CD4-positive, CD25-positive, alpha-beta regulatory T cell (primary cell): ENCODE measurements around the gene FARP1. TPM values are rescaled to one million over a fixed set of nuclear protein-coding genes. Genes with fewer than 3 reads are reported as not detected.
A peak's percentile ranks its signal among the peaks of the same experiment; 100 is the strongest.

ENCODE experiments used
- ATAC-seq, 2 donors: fragments of 150-1000 bp; cut with Tn5 transposase; one replicate each; pipeline ENCODE4 v1.10.0; 2021; ENCODE audit warnings: low read depth in 2 of 2, moderate number of reproducible peaks in 2 of 2, moderate library complexity in 1 of 2
- DNase-seq, 3 donors: peaks; one replicate each; pipeline versions ENCODE4 v3.0.0 to v3.0.0-alpha.2; 2012 to 2022; ENCODE audit warnings: mixed read lengths in 1 of 3
- H3K27ac ChIP-seq: one replicate; pipeline ENCODE4 v1.7.0; 2013; ENCODE audit warnings: mild to moderate bottlenecking, low read length; ENCODE audit not compliant: insufficient read depth, poor library complexity, severe bottlenecking
- H3K27me3 ChIP-seq: one replicate; pipeline ENCODE4 v1.7.0; 2013; ENCODE audit warnings: low read length; ENCODE audit not compliant: control insufficient read depth, insufficient read depth
- H3K36me3 ChIP-seq: one replicate; pipeline ENCODE4 v1.7.0; 2013; ENCODE audit warnings: mild to moderate bottlenecking, low read length, moderate library complexity; ENCODE audit not compliant: control insufficient read depth, insufficient read depth
- H3K4me1 ChIP-seq: 2 replicates; pipeline ENCODE4 v1.7.0; 2013; ENCODE audit warnings: mild to moderate bottlenecking, low read length; ENCODE audit not compliant: insufficient read depth, control insufficient read depth, poor library complexity, severe bottlenecking
- H3K4me3 ChIP-seq: one replicate; pipeline ENCODE4 v1.7.0; 2013; ENCODE audit warnings: low read depth, mild to moderate bottlenecking, low read length, moderate library complexity
- H3K9me3 ChIP-seq, 2 experiments: 1 replicate in 1 of 2; 2 replicates in 1 of 2; pipeline ENCODE4 v1.7.0; 2013; ENCODE audit warnings: low read length in 2 of 2, mild to moderate bottlenecking in 1 of 2, moderate library complexity in 1 of 2; ENCODE audit not compliant: control insufficient read depth in 2 of 2
- H3K27ac Mint-ChIP-seq, 3 donors: one replicate each; pipeline ENCODE4 v1.8.0; 2020 to 2022; ENCODE audit warnings: mild to moderate bottlenecking in 3 of 3, mixed read lengths in 3 of 3, moderate library complexity in 2 of 3
- H3K27me3 Mint-ChIP-seq: one replicate; pipeline ENCODE4 v1.8.0; 2022; ENCODE audit warnings: mild to moderate bottlenecking, mixed read lengths
- H3K36me3 Mint-ChIP-seq: one replicate; pipeline ENCODE4 v1.8.0; 2020; ENCODE audit warnings: mixed read lengths
- H3K4me1 Mint-ChIP-seq, 4 donors: one replicate each; pipeline ENCODE4 v1.8.0; 2020 to 2022; ENCODE audit warnings: mixed read lengths in 4 of 4, mild to moderate bottlenecking in 1 of 4
- H3K4me3 Mint-ChIP-seq, 4 donors: one replicate each; pipeline ENCODE4 v1.8.0; 2020 to 2022; ENCODE audit warnings: mild to moderate bottlenecking in 4 of 4, mixed read lengths in 4 of 4, moderate library complexity in 3 of 4
- H3K9me3 Mint-ChIP-seq, 7 donors: one replicate each; pipeline ENCODE4 v1.8.0; 2020 to 2022; ENCODE audit warnings: mixed read lengths in 7 of 7, mild to moderate bottlenecking in 3 of 7, moderate library complexity in 2 of 7
- polyA plus RNA-seq, 4 donors: library from polyadenylated mRNA; unstranded; fragments of 300-500 nt; fragmentation: Illumina TruSeq; gene quantifications; one replicate each; pipeline ENCODE4 v1.2.3, GENCODE V29; 2021
- total RNA-seq: library from RNA; stranded (reverse); gene quantifications from one replicate; pipeline ENCODE4 v1.2.3, GENCODE V29; 2022

FARP1 gene
- total and polyA plus RNA-seq, 5 donors from 2014 or later = 0.25 to 0.79 (median 0.46) TPM

DNA sequence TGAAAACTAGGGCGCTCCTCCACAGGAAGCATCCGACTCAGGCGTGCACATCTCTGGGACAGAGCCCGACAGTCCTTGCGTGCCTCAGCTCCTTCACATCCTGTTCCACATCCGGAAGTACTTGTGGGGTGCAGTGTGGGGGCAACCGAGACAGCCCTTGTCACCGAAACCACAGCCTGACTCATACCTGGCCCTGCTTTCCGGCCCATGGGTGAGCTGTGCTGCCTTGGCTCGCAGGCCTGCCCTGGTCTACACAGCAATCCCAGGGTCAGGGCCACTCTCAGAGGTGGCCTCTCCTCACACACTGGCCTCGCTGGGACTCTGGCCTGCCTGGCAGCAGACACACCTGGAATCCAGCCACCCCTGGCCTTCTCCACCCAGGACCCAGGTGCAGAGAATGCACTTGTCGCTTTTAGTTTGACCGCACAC is 333.7 kb downstream of the FARP1 start:
- Histone ChIP-seq H3K36me3 (peaks cover 36% of the 10 kb centered on the region), H3K9me3 (no peaks in the 10 kb centered on the region), H3K27ac (peak overlapping the region; percentile 78), H3K27me3 (no peaks in the 10 kb centered on the region), H3K4me1 (peaks cover 53% of the 10 kb centered on the region), H3K4me3 (peak overlapping the region; percentile 63)
- peaks cover 0 to 1% (median 0%) of the 10 kb centered on the region in 7 donors for H3K9me3 Mint-ChIP-seq
- H3K4me1 Mint-ChIP-seq = peaks cover 23 to 61% (median 55%) of the 10 kb centered on the region in 4 donors
- peaks cover 38% of the 10 kb centered on the region for H3K36me3 Mint-ChIP-seq
- no peaks in the 10 kb centered on the region for H3K27me3 Mint-ChIP-seq
- peak; percentile 98 to 99 for ATAC-seq
- H3K4me3 Mint-ChIP-seq = peak overlapping the region; percentile 11 to 80 (median 63)
- peak overlapping the region; percentile 82 to 94 (median 91) for H3K27ac Mint-ChIP-seq
- peak; percentile 77 to 96 (median 78) for DNase-seq

DNA sequence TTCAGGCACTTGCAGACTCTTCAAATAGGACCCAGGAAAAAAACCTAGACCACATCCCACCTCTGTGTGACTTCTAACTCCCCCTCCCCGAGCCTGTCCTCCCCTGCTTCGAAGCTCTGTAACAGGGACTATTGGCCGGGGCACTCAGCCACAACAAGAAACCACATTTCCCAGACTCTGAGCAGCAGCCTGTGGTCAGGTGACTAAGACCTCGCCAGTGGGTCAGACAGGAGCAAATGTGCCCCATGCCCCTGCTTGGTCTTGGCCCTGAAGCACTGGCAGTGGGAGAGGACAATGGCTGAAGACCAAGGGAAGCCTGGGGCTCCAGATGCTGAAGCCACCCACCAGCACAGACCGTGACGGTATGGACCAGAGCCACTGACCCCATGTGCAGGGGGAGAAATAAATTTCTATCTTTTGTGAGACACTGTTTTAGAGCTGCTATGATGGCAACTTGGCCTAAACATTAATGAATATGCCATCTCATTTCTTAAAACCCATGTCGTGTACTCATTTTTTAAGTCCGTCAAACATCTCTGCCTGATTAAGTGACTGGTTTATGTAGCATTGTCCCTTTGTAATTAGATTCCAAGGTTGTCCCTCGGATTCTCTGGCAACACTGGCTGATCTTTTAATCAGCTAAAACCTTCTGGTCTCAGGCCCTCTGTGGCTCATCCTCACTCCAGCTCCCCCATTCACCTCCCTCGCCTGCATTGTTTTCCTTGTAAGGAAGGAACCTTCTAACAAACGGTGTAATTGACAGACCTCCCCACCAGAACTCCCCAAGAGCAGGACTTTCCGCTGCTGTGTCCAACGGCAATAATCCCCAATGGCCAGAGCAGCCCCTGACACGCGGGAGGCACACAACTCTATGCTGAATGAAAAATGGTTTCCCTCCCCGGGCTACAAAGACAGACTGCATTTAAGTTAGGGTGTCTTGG is 335.6 kb downstream of the FARP1 start:
- no peaks in the 10 kb centered on the region for H3K27me3 ChIP-seq
- H3K9me3 ChIP-seq = no peaks in the 10 kb centered on the region
- peaks cover 36% of the 10 kb centered on the region for H3K36me3 ChIP-seq
- no peaks in the 10 kb centered on the region for H3K9me3 Mint-ChIP-seq
- peaks cover 66% of the 10 kb centered on the region for H3K4me1 ChIP-seq
- H3K27me3 Mint-ChIP-seq = no peaks in the 10 kb centered on the region
- peaks cover 25% of the 10 kb centered on the region for H3K36me3 Mint-ChIP-seq
- peak overlapping the region; percentile 78 for H3K27ac ChIP-seq
- no peak overlapping the region for H3K4me3 ChIP-seq
- H3K27ac Mint-ChIP-seq = peak overlapping the region; percentile 81 to 91 (median 87)
- H3K4me1 Mint-ChIP-seq = peaks cover 23 to 72% (median 47%) of the 10 kb centered on the region in 4 donors
- DNase-seq (no peak), ATAC-seq (no peak)
- peak overlapping the region; percentile 14 to 83 (median 66) for H3K4me3 Mint-ChIP-seq

DNA sequence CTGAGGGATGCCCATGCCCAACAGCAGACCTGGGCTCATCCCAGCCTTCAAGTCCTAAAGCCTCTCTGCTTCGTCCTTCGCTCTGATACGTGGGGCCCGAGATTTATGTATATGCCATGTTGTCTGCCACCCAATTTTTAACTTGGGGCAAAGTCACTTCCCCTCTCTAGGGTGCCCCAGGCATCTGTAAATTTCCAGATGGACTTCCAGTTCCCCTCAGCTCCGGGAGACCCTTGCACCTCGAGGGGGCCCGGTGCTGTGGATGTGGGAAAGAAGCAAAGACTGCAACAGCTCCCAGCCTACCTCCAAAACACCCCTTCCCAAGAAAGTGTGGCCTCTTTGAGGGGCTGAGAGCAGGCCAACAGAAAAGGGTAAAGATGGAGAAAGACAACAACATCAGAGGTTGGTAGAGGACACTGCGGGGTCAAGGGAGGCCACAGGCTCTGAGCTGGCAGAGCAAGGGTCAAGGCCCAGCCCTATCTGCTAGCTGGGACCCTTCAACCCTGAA is 336.7 kb downstream of the FARP1 start:
- Histone ChIP-seq H3K9me3 (no peaks in the 10 kb centered on the region), H3K27me3 (no peaks in the 10 kb centered on the region), H3K4me1 (peaks cover 76% of the 10 kb centered on the region), H3K27ac (peak overlapping the region; percentile 52), H3K36me3 (peaks cover 26% of the 10 kb centered on the region), H3K4me3 (no peak overlapping the region)
- ATAC-seq (no peak), DNase-seq (no peak)
- Mint-ChIP-seq H3K9me3 (no peaks in the 10 kb centered on the region), H3K36me3 (peaks cover 20% of the 10 kb centered on the region), H3K27ac (peak overlapping the region; percentile 27 to 91 (median 73)), H3K27me3 (no peaks in the 10 kb centered on the region), H3K4me3 (no peak overlapping the region), H3K4me1 (peaks cover 26 to 76% (median 54%) of the 10 kb centered on the region in 4 donors)

DNA sequence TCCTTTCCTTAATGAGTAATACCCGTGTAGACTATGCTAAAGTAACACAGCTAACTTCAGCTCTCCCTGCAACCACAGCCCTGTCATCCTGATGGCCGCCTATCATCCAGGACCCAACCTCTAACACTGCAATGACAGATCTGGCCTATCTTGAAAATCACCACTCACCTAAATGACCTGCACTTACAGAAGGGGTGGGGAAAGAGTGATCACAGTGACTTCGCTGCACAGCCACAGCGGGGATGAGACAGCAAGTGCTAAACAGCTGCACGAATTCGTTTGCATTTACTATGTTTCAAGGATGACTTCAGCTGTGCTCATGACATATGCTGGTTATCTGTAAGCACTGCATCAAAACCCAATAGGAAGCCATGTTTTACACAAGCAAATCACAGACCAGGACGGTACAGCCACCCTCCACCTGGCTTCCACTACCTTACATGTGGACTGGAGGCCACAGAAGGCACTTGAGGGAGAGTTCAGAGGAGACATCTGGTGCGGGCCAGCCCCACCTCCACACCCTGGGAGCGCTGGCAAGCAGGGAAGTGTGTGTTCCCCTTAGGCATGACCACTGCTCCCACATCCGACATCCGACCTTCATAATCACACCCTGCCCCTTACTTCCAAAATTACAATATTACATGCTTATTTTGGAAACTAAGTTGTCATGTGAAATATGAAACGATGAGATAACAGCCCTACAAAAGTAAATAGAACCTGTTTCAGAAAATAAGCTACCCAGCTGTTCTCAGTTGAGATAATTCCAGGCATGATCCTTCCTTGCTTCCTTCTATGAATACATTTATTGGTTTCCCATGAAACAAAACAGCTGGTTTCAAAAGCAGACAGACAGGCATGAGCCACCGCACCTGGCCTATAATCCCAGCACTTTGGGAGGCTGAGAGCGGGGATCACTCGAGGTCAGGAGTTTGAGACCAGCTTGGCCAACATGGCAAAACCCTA is 338.3 kb downstream of the FARP1 start:
- Histone ChIP-seq H3K27me3 (no peaks in the 10 kb centered on the region), H3K9me3 (no peaks in the 10 kb centered on the region), H3K4me1 (peaks cover 87% of the 10 kb centered on the region), H3K4me3 (no peak overlapping the region), H3K27ac (peak overlapping the region; percentile 29), H3K36me3 (peaks cover 20% of the 10 kb centered on the region)
- ATAC-seq (no peak), DNase-seq (no peak)
- Mint-ChIP-seq H3K27me3 (no peaks in the 10 kb centered on the region), H3K36me3 (peaks cover 19% of the 10 kb centered on the region), H3K27ac (peak overlapping the region; percentile 33 to 64 (median 47)), H3K9me3 (no peaks in the 10 kb centered on the region), H3K4me3 (peak overlapping the region in 3 of 4 donors; percentile 17 to 73 (median 18)), H3K4me1 (peaks cover 36 to 87% (median 65%) of the 10 kb centered on the region in 4 donors)

DNA sequence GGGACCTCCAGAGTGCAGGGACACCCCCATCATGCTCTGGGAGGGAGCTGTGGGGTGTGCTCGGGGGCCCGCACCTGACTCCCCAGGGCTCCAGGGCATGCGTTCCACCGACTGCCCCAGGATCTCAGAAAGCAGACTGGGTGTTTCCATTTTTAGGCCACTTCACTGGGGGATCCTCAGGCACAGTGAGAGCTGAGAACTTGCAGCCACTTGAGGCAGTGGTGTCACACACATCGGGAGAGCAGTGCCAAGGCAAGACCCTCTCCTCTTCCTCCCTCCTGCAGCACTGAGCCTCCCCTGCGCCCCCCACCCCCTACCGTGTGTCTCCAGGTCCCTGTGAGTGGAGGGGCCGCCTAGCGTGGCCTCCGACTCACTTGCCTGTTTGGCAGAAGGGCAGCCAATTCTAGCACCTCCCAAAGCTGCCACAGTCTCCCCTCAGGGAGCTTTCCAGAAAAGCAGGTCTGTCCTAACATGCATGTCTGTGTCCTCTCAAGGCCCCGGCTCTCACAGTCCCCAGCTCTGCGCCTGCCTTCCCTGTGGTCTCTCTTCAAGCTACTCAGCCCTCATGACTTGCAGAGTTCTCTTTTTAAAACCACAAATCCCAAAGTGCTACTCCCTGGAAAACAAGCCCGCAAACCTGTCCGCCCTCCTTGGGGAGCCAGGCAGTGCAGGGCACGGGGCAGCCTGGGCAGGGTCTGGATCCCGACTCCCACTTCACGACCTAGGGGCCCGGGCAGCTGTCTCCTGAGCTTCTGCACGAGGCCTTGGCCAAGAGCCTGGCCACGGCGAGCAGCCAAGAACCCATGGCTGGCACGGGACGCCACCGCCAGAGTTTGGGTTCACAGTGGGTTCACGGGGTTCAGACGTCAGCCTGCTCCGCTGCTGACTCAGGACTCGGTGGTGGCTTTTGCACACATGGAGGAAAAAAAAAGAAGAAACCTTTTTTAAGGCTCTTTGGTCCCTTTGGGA is 339.9 kb downstream of the FARP1 start:
- Histone ChIP-seq H3K9me3 (no peaks in the 10 kb centered on the region), H3K4me1 (peaks cover 84% of the 10 kb centered on the region), H3K4me3 (no peak overlapping the region), H3K27ac (peak overlapping the region; percentile 29), H3K27me3 (no peaks in the 10 kb centered on the region), H3K36me3 (peaks cover 20% of the 10 kb centered on the region)
- no peak for DNase-seq
- H3K9me3 Mint-ChIP-seq = no peaks in the 10 kb centered on the region
- ATAC-seq = no peak
- peak overlapping the region in 1 of 3 donors; percentile 75 for H3K27ac Mint-ChIP-seq
- no peaks in the 10 kb centered on the region for H3K27me3 Mint-ChIP-seq
- H3K4me3 Mint-ChIP-seq = peak overlapping the region in 1 of 4 donors; percentile 68
- H3K4me1 Mint-ChIP-seq = peaks cover 34 to 87% (median 63%) of the 10 kb centered on the region in 4 donors
- peaks cover 16% of the 10 kb centered on the region for H3K36me3 Mint-ChIP-seq

DNA sequence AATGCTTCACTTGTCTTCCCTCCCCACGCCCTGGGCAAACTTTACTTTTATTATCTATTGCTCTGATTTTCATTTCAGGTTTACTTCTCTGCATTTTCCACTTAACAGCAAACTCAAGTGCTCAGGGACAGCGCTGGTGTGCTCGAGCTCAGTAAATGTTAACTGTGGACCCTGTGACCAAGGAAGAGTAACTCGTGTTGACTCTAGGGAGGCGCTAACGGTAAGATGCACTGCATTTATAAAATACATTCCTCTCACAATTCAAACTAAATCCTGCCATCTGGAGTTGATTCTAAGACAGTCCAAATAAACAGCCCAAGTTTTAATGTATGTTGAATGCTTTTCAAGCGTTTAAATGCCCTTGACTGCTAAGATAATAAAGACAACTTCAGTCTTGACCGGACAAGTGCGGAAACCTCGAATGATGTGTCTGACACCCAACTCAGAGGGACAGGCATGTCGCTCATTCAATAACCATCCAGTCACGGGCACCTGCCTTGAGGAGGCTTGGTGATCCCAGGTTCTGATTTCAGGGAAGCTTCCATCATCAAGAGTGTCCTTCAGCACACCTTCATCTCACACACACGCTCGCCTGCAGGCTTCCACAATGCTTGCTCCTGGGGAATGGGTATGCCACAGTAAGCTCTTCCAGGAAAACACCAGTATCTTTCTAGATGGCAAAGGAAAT is 340.9 kb downstream of the FARP1 start:
- no peak overlapping the region for H3K4me3 Mint-ChIP-seq
- H3K27me3 Mint-ChIP-seq = no peaks in the 10 kb centered on the region
- no peak for ATAC-seq
- no peaks in the 10 kb centered on the region for H3K27me3 ChIP-seq
- H3K27ac Mint-ChIP-seq = peak overlapping the region; percentile 18 to 92 (median 81)
- no peak overlapping the region for H3K27ac ChIP-seq
- peaks cover 20% of the 10 kb centered on the region for H3K36me3 ChIP-seq
- no peak for DNase-seq
- H3K4me1 Mint-ChIP-seq = peaks cover 40 to 86% (median 62%) of the 10 kb centered on the region in 4 donors
- peaks cover 10% of the 10 kb centered on the region for H3K36me3 Mint-ChIP-seq
- peaks cover 79% of the 10 kb centered on the region for H3K4me1 ChIP-seq
- H3K4me3 ChIP-seq = no peak overlapping the region
- H3K9me3 ChIP-seq = no peaks in the 10 kb centered on the region
- H3K9me3 Mint-ChIP-seq = no peaks in the 10 kb centered on the region
